Measurements from ENCODE around the gene RAB40A.

DNA sequence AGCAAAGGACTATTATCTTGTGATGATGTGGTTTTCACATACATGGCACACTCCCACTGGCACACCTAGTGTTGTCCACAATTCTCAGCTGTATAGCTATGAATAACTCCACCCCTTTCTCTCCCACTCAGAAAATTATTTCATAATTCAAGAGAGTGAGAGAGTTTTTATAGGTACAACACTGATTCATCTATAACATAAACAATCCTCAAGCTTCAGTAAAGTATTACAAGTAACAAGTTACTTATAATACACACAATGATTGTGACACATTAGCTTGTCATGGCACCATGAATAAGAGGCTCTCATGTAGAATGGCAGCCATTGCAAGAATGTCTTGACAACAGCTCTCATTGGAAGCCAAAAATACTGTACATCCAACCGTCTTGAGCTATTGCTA lies 43.9 kb downstream of the RAB40A start:
- TF ChIP-seq TAF1 (IDR thresholded peaks at IDR 0.05; ENCODE audit: low read depth) (no peak), RAD21 (IDR thresholded peaks at IDR 0.05; ENCODE audit: low read depth) (no peak), TCF12 (IDR thresholded peaks at IDR 0.05; ENCODE audit: low read depth) (no peak), CEBPB (IDR thresholded peaks at IDR 0.05) (no peak), FOXM1 (IDR thresholded peaks at IDR 0.05; ENCODE audit: borderline replicate concordance, low read depth) (no peak), EP300 (IDR thresholded peaks at IDR 0.05; ENCODE audit: borderline replicate concordance) (no peak), CREB1 (IDR thresholded peaks at IDR 0.05; ENCODE audit: low read depth) (no peak), EGR1 (IDR thresholded peaks at IDR 0.05) (no peak)
- TF ChIP-seq, protein P1, sequence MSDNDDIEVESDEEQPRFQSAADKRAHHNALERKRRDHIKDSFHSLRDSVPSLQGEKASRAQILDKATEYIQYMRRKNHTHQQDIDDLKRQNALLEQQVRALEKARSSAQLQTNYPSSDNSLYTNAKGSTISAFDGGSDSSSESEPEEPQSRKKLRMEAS (IDR thresholded peaks at IDR 0.05): no peak
